OCI-LY1 (cell line): ENCODE measurements around the gene CXCL14.

Experiments
- EZH2 ChIP-seq: fragments of 200-600 bp; sonication (generic), shearing (Covaris generic); IDR thresholded peaks from 2 replicates; pipeline ENCODE4 v1.8.0; 2017; ENCODE audit warnings: borderline replicate concordance, mixed run types, mild to moderate bottlenecking, antibody characterized with exemption, low read length, moderate library complexity, mixed read lengths
- TF ChIP-seq, protein P1 (sequence below): fragments of 200-600 bp; sonication (generic), shearing (Covaris generic); IDR thresholded peaks from 2 replicates; pipeline ENCODE4 v1.5.1; 2017; ENCODE audit warnings: mild to moderate bottlenecking, antibody characterized with exemption, low read length, moderate library complexity, mixed read lengths

DNA sequence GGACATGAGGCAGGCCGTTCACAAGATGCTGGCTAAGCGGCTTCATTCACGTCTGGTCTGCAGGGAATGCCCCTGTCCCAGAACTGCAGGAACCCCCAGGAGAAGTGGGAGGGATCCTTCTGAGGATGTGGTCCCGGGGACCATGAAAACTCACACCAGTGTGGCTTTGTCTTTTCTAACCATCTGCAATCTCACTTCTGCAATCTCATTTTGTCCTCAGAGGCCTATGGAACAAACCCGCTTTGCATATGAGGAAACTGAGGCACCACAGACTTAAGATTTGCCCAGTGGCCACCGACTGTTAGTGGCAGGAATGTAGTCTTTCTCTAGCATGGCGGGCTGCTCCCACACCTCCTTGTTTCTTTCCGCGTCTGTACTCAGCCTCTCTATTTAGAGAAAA lies 6.9 kb downstream of the CXCL14 start:
- TF ChIP-seq, protein P1, sequence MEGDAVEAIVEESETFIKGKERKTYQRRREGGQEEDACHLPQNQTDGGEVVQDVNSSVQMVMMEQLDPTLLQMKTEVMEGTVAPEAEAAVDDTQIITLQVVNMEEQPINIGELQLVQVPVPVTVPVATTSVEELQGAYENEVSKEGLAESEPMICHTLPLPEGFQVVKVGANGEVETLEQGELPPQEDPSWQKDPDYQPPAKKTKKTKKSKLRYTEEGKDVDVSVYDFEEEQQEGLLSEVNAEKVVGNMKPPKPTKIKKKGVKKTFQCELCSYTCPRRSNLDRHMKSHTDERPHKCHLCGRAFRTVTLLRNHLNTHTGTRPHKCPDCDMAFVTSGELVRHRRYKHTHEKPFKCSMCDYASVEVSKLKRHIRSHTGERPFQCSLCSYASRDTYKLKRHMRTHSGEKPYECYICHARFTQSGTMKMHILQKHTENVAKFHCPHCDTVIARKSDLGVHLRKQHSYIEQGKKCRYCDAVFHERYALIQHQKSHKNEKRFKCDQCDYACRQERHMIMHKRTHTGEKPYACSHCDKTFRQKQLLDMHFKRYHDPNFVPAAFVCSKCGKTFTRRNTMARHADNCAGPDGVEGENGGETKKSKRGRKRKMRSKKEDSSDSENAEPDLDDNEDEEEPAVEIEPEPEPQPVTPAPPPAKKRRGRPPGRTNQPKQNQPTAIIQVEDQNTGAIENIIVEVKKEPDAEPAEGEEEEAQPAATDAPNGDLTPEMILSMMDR, result no peak
- no peak for TF ChIP-seq EZH2
